GM19351 (cell line): ENCODE data around the gene OCEL1.

ENCODE experiments used
- ATAC-seq: cut with Tn5 transposase; IDR thresholded peaks from one replicate; pipeline ENCODE4 v1.9.1; 2021; ENCODE audit warnings: mild to moderate bottlenecking, moderate library complexity; ENCODE audit not compliant: unreplicated experiment

Gene OCEL1

DNA sequence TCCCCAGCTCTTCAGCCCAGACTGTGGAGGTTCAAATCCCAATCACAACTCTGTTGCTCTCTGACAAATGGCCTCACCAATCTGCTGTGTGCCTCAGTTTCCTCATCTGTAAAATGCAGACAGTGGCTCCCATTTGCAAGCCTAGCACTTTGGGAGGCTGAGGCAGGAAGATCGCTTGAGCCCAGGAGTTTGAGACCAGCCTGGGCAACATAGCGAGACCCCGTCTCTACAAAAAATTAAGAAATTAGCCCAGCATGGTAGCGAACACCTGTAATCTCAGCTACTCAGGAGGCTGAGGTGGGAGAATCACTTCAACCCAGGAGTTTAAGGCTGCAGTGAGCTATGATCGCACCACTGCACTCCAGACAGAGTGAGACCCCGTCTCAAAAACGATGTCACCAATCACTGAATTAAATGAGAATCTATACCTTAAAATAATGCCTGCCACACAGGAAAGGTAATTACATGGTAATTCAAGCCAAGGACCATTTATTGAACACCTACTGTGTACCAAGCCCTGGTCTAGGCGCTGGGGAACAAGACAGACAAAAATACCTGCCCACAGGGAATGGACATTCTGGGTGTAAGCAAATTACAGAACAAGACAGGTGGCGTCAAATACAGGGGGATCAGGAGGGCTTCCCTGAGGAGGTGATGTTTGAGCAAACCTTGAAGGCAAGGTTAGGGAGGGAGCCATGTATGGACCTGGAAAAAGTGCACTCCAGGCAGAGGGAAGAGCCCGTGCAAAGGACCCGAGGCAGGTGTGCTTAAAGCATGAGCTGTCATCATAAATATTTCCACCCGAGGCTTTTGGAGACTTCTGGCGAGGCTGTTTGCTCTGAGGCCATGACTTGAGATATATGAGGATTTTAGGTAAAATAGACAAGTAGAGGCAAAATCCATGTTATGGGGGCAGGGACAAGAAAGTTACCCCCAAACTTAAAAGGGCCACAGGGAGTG, 12.0 kb downstream of the OCEL1 start:
- no peak for ATAC-seq

DNA sequence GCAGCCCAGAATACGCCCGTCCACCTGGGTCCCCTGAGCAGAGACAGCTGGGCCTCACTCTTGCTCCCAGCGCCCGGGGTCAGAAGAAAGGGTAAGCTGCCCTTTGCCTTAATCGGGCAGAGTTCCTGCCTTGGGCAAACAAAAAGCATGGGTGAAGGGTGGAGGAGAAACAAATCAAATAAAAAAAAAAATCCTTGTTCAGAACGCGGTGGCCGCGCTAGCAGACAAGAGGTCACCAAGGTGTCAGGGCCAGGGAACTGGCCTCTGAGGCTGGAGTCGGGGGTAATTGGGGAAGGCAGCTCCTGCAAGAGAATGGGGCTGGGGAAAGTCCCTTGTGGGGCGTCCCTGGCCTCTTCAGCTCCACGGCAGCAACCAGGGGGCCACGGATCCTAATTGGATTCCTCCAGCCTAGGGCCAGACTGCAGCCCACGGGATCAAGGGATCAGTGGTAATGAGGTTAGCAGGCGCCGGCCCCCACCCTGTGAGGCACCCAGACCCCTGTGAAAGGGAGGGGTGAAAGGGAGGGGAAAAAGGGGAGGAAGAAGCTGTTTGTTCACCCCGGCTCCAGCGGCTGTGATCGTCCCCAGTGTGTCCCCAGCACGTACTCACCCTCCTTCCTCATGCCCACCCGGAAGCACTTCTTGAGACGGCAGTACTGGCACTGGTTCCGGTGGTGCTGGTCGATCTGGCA, 14.2 kb downstream of the OCEL1 start:
- no peak for ATAC-seq

DNA sequence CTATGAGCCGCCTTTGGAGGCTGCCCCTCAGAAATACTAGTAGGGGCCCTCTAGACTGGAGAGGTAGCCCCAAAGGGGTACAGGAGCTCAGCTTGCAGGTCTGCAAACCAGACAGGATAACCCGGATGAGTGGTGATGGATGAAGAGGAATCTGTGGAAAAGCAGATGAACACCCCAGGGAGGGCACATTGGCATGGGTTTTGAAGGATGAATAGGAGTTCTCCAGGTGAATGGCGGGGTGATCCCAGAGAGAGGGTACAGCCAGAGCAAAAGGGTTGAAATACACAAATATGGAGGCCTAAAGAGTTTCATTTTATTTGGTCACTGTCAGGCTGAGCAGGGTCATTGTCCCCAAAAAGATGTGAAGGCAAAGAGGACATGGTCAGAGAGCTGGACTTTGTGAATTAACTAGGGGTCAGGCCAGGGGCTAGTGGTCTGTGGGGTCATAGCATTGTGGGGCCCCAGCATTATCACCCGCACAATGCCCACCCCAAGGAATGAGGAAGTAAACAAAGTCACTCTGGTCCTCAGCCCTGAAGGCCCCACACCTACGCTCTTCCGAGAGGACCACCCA, 14.9 kb downstream of the OCEL1 start:
- no peak for ATAC-seq

DNA sequence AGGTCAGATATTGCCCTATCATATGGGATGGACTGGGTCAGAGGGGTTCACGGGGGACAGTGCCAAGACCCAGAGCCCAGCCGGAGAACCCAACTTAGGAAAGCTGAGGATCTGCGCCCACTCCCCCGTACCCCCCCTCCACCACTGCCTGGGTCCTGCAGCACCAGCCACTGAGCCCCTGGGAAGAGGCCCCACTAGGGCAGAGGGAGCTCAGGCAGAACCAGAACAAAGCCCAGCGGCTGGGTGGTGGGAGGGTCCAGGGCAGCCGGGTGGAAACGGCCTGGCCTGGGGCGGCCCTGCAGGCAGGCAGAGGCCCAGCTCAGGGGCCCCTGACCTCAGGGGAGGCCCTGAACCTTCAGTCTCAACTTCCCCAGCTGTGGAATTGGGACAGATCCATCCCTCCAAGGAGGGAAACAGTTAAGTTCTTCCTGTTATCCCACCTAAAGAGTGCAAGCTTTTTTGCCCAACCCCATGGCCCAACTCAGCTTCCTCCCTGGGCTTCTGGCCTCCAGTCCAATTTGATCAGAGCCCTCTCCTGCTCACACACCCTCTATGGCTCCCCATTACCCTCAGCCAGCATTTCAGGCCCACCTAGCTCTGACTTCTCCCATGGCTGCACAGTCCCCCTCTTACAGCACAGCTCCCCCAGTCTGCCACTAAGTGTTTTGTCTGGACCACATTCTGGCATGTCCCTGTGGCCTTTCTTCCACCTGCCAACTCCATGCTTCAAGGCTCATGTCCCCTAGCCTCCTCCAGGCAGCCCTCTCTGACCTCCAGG, 16.6 kb downstream of the OCEL1 start:
- ATAC-seq = no peak

DNA sequence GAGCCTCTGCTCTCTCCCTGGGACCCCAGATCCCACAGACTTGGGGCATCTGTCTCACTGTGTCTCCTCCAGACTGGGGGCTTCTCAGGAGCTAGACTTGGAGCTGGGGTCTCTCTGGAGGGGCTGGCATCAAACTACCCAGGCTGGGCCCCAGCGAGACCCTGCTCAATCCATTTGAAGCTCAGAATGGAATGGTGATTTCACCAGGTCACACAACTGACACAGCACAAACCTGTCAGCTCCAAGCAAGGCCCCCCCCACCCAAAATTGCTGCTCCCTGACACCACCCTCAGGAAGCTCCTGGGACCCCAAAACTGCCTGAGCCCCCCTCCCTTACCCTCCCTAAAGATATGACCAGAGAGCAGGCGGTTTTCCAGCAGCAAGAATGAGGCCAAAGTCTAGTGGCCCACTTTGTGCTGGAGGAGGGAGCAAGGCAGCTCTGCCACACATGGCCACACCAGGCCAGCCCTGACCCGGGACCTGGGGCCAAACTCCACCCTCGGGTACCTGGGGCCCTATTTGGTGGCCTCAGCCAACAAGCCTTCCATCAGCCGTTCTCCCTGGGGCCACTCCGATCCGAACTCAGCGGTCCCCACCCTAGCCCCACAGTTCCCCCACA, 17.3 kb downstream of the OCEL1 start:
- ATAC-seq = no peak

DNA sequence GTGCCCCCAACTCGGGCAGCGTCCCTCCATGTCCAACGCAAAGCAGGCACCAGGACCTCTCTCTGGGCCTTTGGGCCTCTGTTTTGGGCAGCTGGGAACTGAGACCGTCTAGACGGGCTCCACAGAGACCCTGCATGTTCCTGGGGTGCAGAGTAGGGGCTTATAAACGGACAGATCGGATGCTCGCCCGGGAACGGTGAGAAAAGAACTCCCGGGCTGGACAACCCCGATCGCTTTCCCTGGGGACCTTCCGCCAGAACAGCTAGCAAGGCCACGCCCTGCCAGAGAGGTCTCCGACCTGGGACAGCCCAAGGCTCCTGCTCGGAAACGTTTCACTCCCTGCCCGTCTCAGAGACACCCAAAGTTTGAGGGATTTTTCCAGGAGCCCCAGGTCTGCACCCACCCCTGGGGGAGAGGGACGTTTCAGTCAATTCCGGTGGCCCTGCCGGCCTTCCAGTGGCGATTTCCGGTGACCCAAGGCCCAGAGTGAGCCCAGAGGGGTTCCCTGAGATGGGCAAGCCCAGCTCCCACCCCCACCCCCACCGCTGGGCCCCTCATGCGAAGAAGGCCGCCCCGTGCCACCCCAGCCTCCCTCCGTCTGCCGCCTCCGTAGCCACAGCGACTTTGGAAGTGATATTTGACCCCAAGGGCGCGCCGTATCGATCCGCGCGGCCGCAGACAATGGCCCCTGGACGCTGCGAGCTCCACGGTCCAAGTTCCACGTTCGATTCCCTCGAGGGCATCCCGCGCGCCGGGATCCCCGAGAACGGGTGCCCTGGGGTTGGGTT, 18.0 kb downstream of the OCEL1 start:
- ATAC-seq = no peak

DNA sequence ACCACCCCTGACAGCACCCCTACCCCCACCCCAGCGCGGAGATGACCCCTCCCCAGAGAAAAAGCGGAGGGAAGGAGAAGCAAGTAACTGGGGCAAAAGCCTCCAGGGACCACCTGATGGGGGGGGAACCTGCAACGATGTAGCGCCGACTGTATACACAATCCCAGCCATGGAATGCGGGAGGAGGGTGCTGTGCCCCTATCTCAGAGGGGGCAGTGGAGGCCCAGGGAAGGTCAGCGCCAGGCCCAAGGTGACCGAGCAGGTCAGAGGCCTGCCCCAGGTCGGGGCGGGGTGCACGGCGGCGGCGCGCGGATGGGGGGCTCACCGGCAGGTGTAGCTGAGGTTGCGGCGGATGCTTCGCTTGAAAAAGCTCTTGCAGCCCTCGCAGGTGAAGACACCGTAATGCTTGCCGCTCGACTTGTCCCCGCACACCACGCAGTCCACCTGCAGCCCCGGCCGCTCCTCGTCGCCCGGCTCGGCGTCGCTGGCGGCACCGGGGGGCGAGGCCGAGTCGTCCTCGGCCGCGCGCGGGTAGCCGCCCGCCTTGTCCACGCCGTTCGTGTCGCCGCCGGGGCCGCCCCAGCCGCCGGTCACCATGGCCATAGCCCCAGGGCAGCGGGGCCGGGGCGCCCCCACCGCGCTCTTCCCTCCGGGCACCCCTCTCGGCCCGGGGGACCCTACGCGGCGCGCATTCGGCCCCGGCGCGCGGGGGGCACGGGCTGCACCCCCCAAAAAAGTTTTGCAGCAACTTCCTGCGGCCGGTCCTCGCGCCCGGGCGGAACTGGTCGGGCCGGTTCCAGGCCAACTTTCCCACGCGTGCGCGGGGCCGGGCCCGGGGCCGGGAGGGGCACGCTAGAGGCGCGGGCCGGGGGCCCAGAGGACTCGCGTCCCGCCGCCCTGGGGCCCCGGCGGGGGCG, 18.9 kb downstream of the OCEL1 start:
- ATAC-seq = no peak

DNA sequence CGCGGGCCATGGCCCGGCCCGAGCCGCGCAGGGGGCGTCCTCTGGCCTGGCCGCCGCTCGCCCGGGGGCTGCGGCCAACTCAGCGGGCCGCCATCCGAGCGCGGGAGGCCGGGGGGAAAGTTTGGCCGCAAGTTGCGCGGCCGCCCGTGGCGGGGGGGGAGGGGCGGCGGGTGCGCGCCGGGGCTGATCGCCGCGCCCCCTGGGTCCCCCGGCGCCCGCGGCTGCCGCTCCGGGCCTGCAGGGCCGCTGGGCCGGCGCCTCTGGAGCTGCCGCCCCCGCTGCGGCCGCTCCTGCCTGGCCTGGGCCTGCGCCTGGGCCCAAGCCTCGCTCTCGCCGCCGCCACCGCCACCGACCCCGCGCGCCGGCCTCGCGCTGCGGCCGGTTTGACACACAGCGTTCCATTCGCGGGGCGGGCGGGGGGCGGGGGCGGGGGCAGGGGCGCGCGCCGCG, 19.5 kb downstream of the OCEL1 start, which contains the start of gene NR2F6:
NR2F6 (minus strand) TSS at position 385 of the 450 bp plus-strand sequence. CDS start 699 bp downstream, outside the sequence.
- no peak for ATAC-seq

DNA sequence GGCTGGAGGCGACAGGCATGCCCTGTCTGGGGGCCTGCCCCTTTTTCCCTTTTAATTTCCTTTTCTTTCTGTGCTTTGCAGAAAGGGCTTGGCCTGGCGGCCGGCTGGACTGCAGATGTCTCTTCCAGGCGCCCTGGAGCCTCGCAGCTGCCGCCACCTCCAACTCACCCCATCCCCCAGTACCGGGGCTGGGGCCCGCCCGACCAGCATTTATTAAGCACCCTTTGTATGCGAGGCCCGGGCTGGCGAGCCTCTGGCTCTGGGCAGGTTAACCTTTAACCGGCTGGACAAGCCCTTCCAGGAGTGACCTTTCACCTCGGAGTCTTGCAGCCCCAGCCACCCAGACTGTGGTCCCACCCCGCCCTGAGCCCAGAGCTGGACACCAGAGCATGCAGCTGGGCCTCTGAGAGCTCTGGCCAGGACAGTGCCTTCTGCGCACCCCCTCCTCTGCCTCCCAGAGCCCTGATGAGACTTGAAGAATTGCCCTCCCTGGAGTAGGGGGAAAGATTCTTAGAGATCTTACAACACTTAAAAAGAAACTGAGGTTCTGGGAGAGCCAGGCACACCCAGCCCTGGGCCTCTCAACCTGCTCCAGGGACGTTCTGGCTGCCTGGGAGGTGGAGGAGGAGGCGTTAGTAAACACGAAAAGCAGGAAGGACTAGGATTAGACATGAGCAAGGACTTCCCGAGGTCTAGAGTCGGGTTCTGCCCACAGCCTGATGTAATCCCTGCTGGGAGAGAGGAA, 20.8 kb downstream of the OCEL1 start:
- no peak for ATAC-seq

DNA sequence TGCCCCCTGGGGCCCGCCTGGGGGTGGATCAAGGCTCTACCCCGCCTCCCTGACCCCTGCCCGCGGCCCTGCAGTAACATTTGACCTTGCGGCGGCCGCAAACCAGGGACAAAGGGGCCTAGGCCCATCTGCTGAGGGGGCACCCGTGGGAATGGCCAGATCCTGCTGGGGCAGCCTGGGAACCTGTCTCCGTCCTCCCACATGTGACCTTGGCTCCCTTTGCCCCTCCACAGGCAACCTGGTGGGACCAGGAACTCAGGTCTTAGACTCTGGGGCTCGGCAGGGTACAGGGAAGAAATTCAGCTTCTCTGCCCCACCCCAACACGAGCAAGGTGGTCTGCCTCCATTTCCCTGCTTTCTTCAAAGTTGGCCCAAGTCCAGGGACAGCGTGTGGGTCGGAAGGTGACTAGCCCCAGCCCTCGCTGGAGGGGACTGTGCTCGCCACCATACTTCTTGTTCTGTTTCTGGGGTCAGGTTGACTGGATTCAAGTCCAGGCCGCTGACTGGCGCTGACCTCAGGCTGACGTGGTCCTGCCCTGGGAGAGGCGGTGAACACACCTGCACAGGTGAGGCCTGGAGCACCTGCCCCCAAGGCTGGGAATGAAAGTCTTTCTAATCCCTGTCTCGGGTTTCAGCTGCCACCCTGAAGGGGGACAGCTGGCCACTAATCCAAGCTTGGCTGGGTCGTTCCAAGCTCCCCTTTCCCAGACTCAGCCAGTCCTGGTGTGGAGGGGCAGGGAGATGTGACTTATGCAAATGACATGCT, 22.2 kb downstream of the OCEL1 start:
- no peak for ATAC-seq

DNA sequence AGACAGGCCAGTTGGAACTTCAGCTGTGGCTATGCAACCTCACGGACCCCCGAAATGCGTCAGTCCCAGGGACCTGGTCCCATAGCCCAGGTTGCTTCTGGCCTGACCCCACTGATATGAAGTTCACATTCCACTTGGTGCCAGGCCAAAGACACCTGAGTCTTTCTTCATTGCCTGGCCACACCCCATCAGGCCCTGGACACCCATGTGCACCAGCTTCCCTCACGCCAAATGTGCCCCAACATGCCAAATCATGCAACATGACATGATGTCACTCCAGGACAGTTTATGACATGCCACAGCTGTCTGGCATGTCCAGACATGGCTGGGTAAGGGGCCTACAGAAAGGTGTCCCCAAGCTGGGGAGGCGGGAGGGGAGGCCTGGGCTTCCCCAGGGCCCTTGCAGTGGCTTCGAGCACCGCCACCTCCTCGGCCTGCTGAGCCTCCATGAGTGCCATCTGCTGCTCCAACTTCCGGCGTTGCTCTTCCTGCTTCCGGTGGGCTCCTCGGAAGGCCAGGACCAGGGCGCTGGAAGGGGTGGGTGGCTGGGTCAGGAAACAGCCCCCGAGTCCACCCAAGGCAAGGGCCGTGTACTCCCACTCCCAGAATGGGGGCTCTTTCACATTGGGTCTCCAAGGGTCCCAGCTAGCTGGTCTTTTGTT, 24.0 kb downstream of the OCEL1 start:
- ATAC-seq = no peak

DNA sequence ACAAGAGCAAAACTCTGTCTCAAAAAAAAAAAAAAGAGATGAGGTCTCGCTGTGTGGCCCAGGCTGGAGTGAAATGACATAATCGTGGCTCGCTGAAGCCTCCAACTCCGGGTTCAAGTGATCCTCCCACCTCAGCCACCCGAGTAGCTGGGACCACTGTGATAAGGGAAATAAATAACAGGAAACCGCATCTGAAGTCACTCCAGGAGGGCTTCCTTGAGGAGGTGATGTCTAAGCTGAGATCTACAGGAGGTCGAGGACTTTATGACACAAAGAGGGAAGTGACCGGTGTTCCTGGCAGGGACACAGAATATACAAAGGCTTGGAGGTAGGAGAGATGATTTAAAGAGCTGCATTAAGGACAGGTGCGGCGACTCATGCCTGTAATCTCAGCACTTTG, 28.6 kb downstream of the OCEL1 start:
- no peak for ATAC-seq

DNA sequence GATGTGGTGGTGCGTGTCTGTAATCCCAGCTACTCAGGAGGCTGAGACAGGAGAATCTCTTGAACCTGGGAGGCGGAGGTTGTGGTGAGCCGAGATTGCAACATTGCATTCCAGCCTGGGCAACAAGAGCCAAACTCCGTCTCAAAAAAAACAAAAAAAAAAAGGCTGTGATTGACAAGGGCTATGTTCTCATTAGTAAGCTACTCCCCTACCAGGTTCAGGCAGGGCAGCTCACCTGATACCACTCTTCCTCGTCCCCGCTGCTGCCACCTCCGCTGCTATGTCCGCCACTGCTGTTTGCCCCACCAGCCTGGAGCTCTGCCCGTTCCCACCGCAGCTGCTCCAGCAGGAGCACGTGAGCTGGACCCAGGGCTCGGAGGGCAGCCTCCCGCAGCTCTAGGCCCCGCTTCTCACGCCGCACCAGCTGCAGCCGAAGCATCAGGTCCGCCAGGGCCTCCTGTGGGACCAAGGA, 29.2 kb downstream of the OCEL1 start:
- no peak for ATAC-seq

DNA sequence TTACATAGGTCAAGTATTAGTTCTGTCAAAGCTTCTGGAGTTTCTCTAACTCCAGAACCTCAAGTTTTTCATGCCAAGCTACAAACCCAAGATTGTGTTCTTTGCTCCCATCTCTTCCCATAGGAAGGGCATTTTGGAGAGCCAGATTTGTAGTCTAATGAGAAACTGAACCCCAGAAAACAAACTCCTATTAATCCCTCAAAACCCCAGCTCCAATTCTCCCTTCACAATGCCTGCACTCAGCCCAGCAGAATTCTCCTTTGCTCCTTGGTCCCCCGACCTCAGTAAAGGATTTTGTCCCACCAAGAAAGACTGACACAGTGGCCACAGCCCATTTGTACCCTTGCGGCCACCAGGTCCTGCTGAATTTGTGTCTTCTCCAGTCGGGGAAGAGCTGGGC, 30.1 kb downstream of the OCEL1 start:
- no peak for ATAC-seq

DNA sequence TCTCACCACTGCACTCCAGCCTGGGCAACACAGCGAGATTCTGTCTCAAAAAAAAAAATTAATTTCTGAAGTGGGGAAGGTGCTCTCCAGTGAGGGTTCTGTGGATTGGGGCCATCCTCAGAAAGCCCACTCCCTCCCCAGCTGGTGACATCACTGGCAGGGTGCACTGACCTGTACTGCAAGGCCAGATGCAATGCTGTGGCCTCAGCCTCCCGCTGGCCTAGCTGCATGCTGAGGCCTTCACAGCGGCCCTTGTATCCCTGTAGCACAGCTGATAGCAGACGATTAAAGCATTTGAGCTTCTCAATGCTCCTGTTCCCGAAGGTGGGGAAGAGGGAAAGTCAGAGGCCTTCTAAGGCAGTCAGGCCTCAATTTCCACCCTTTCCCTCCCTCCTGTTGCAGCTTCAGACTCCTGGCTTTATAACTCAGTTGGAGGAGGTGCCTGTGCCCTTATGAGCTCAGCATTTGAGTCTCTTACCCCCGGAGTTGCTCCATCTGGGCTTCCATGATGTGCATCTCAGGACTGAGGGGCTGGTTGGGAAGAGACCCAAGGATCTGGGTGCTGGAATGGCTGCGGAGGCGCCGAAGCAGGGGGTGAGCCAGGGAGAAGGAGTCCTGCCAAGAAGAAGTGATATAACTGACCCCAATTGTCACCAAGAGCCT, 33.2 kb downstream of the OCEL1 start:
- ATAC-seq = no peak

DNA sequence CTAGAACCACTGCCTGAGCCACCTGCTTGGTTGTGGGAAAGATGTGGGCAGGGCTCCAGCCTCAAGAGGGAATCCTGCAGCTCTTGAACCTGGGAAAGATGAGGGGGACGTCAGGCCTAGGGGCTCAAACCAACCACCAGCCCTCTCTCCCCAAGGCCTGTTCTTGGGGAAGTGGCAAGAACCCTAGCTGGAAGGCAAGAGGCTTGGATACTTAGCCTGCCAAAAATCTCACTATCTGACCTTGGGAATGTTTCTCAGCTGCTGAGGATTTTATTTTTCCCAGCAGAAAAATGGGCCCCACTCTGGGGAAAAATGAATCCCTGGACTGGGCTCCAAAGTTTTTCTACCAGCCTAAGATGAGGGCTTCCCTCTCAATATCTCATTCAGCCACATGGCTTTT, 33.9 kb downstream of the OCEL1 start:
- ATAC-seq = no peak
